Fibroblast of upper back skin (primary cell): Measurements from ENCODE around the gene SLC27A3.
"Not testable (repeated sequence)": the region's sequence is repeated elsewhere in the genome, so short reads cannot be mapped to it uniquely, and the experiment has no call there.

Source experiments
- DNase-seq: peaks from one replicate; pipeline ENCODE4 v3.0.0-alpha.2; 2013

SLC27A3 gene

DNA sequence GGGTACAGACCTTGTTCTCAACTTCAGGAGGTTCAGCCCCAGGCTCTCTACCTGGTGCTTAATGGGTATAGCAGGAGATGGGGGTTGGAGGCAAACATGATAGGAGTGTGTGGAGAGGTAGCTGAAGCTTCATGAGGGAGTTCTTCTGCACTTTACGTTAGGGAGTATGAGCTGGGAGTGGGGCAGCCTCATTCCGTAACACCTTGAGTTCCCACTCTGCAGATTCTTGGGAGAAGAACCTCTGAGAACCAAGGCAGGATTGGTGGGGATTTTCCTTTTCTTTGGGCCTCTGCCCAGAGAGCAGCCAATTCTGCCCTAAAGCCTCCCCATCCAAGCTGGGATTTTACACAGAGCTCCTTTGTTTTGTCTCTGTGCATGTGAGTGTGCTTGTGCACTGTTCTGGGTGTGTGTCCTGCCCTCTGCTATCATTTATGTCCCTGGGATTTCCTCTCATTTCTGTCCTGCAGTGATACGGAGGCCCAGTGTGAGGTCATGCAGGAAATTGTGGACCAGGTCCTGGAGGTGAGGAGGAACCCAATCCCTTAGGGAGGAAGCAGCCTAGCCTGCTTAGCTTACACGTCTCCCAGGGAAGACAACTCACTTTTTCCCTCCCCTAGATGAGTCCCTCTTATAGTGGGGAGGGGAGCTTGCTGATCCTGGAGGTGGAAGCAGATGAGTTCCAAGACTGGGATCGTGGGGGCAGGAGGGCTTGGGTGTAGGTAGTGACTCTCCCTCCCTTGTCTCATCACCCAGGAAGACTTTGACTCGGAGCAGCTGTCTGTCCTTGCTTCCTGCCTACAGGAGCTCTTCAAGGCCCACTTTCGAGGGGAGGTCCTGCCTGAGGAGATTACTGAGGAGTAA lies 11.6 kb upstream of the SLC27A3 start:
- DNase-seq: no peak

DNA sequence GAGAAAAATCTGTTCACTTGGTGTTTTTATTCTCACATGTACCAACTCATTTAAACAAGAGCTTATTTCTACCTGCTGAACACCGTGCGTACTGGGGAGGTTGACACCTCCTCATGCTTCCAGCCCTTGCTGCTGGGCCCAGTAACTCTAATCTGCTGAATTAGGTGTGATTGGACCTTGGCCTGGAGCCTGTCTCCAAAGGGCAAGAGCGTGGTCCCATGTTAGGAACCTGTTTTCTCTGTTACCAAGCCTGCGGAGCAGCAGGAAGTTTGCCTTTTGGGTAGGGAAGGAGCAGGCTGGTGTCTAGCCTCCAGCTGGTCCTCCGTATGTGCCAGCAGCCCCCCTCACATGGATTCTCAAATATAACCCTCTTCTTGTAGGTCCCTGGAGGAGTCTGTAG lies 10.9 kb upstream of the SLC27A3 start:
- no peak for DNase-seq

DNA sequence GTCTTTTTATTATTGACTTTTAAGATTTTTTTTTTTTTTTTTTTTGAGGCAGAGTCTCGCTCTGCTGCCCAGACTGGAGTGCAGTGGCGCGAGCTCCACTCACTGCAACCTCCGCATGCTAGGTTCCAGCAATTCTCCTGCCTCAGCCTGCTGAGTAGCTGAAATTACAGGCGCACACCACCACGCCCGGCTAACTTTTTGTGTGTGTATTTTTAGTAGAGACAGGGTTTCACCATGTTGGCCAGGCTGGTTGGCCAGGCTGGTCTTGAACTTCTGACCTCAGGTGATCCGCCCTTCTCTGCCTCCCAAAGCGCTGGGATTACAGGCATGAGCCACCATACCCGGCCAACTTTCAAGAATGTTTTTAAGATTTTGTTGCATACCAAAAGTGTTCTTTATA lies 8.5 kb upstream of the SLC27A3 start:
- not testable (repeated sequence) for DNase-seq

DNA sequence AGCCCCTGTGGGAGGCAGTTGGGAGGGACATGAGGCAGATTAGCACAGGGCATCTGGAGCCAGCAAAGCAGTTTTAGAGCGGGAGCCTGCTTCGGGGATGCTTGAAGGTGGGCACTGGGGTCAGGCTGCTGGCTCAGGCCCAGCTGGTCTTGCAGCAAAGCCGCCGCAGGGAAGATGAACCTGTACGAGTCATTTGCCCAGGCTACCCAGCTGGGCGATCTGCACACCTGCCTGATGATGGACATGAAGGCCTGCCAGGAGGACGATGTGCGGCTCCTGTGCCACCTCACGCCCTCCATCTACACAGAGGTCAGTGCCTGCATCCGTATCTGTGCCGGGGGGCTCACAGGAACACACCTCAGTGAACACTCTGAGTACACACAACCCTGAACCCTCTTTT lies 7.7 kb upstream of the SLC27A3 start:
- no peak for DNase-seq

DNA sequence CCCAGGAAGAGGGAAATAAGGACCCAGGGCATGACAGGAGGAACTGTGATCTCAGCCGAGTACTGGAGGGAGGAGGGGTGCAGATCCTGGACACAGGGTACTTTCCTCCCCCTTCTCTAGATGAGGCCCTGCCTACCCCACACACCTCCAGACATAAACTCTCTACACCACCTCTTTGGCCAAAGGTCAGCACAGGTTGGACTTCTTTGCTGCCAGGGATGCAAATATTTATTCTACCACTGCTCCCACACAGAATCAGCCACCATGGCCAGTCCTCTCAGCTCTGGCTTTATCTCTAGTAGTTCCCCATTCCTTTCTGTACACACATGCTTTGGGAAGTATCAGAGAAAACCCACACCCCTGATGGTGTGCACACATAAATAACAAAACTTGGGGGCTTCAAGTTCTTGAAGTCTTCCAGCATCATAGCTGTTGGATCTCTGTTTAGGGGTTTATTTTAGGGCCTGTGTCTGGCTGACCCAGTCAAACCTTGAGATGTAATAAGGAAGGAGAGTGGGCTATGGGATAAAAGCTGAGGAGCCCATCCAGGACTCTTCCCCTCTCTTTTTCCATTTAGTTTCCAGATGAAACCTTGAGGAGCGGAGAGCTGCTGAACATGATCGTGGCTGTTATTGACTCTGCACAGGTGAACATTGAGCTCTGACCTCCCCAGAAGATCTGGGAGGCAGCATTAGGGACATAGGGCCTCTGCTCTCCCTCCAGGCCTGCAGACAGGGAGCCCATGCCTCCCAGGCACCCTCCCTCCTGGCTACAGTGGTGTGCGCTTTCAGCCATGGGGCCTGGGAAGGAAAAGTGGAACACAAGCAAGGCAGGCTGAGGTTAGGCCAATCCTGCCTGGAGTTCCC lies 6.7 kb upstream of the SLC27A3 start:
- no peak for DNase-seq

DNA sequence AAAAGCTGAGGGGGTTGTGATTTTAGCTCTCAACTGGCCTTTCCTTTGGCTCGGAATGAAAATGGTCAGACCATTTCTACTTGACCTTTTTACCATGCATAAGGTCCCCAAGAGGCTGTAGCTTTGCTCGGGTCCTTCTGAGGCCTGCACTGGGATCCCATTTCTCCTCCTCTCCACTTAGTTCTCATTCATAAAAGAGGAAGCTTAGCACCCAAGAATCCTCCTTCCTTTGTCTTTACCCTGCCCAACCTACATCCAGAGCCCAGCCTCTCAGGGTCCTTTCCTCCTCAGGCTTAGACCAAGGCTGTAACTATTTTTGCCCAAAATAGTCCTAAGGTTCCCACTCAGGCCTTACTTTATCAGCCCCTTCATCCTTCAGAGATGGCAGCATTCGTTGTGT lies 6.0 kb upstream of the SLC27A3 start:
- DNase-seq: no peak

DNA sequence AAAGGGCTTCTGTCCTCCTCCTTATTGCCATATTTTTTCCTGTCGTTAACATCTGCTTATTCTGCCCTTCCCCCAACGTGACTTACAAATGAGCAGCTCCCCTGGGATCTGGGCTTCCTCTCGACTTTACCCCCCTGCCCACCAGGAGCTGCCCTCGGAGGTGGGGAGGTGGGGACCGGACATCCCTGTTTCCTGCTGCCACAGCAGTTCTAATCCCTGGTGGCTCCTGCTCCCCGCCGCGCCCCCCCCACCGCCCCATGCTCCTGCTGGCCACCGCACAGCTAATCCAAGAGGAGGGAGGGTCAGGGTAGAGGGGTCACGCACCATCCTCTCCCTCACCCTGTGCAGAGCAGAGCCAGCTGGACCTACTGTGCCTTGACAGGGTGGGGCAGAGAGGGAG lies 4.4 kb upstream of the SLC27A3 start:
- DNase-seq: peak; percentile 16

DNA sequence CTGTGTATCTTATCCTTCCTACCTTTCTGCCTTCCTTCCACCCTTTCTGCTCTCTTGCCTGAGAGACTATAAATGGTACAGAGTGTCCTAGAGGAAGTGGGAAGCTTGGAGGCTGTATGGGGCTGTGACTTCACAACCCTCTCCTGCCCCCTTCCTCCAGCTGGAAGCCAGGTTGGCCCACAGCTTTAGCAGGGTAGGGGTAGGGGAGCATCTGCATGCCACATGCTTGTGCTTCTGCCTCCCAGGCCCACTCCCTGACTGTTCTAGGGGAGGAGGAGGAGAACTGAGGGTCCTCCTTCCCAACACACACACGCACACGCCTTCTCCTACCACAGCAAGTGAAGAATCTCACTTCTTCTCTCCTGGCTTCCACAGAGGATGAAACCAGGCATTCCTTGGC lies 3.9 kb upstream of the SLC27A3 start:
- DNase-seq: no peak

DNA sequence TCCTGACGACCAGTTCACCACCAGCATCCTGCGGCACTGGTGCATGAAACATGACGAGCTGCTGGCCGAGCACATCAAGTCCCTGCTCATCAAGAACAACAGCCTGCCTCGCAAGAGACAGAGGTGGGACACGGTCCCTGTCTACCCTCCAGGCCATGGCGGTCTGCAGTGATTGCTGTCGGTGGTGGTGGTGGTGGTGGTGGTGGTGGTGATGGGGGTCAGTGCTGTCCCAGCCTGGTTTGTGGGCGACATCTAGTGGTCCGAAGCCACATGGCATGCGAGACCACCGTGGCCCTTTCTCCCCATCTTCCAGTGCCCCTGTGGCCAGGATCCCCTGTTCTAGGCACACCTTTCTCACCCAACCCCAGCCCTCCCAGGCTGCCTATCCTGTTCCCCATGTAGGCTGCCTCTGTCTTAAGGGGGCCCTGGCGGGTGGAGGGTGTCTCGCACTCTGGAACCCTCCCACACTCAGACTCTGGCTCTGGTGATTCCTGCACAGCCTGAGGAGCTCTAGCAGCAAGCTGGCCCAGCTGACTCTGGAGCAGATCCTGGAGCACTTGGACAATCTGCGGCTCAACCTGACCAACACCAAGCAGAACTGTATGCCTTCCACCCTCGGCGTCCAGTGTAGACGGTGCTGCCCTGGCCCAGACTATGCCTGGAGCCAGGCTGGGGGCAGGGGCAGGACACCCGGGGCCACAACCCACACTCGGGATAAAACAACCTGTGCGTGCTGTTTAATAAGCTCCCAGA lies 3.2 kb upstream of the SLC27A3 start:
- no peak for DNase-seq

DNA sequence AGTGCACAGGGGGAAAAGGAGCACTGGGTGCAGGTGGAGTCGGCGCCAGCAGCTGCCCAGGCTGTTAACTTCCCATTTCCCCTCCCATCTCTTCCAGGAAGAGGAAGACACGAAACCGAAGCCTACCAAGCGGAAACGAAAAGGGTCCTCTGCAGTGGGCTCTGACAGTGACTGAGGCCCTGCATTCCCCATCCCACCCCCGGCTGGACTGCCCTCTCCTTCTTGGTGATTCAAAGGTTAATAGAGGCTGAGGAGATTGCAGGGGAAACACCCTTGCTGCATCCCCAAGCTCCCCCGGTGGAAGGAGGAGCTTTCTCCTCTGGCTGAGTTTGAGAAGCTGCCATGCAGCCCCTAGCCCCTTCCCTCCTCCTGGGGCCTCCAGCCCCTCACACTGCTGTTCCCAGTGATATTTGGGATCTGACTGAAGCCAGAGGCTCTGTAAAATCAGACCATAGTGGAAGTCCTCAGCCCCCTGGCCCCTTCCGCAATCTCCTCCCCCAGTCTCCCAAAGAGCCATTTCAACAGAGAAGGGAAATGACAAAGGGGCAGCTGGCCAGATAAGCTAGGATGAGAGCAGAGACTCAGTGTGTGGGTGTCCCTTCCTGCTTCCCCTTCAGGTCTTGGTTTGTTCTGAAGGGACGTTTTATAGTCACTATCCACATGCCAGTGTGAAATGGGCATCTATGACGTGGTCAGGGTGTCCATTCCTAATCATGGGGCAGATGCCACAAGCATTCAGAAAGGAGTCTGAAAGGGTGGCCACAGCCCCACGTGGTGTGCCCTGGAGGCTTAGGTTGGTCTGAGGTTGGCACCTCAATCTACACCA lies 1.9 kb upstream of the SLC27A3 start:
- no peak for DNase-seq

DNA sequence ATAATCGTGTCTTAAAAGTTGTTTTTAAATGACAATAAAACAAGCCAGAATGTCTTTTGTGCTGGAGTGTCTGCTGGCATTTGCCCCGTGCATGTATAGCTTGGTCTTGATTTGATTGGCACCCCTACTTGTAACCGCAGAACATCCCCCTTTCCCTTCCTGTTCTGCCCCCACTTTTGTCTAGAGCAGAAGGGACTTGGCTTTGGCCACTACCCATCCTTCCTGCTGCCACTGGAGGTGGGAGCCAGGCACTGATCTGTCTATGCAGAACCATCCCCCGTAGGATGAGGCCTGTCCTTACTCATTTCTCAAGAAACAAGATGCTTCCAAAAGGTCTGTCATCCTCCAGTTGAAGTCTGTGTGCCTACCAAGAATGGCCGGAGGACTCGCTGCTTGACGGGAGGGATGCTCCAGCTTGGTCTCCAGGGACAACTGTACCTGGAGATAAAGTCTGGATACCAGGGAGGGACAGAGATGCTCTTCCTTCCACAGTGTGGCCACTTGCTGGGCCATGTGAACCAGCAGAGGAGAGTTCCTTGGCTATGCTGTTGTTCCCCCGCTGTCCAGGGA lies 1.1 kb upstream of the SLC27A3 start:
- no peak for DNase-seq

DNA sequence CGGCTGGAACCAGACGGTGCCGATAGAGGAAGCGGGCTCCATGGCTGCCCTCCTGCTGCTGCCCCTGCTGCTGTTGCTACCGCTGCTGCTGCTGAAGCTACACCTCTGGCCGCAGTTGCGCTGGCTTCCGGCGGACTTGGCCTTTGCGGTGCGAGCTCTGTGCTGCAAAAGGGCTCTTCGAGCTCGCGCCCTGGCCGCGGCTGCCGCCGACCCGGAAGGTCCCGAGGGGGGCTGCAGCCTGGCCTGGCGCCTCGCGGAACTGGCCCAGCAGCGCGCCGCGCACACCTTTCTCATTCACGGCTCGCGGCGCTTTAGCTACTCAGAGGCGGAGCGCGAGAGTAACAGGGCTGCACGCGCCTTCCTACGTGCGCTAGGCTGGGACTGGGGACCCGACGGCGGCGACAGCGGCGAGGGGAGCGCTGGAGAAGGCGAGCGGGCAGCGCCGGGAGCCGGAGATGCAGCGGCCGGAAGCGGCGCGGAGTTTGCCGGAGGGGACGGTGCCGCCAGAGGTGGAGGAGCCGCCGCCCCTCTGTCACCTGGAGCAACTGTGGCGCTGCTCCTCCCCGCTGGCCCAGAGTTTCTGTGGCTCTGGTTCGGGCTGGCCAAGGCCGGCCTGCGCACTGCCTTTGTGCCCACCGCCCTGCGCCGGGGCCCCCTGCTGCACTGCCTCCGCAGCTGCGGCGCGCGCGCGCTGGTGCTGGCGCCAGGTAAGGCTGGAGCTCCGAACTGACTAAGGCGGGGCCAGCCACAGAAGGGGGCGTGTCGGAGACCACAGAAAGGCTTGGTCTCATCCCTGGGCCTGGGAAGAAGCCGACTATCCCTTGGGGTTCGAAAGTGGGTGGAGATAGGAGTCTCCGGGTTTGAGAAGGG lies 486 bp downstream of the SLC27A3 start:
- DNase-seq: peak; percentile 41

DNA sequence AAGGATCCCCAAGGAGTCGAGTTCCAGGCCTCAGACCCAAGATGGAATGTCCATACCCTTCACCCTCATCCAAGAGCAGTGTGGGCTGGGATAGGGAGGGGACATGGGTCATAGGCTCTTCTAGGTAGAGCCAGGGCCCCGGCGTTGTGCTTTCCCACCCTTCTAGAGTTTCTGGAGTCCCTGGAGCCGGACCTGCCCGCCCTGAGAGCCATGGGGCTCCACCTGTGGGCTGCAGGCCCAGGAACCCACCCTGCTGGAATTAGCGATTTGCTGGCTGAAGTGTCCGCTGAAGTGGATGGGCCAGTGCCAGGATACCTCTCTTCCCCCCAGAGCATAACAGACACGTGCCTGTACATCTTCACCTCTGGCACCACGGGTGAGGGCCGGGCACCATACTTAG lies 1.1 kb downstream of the SLC27A3 start:
- no peak for DNase-seq

DNA sequence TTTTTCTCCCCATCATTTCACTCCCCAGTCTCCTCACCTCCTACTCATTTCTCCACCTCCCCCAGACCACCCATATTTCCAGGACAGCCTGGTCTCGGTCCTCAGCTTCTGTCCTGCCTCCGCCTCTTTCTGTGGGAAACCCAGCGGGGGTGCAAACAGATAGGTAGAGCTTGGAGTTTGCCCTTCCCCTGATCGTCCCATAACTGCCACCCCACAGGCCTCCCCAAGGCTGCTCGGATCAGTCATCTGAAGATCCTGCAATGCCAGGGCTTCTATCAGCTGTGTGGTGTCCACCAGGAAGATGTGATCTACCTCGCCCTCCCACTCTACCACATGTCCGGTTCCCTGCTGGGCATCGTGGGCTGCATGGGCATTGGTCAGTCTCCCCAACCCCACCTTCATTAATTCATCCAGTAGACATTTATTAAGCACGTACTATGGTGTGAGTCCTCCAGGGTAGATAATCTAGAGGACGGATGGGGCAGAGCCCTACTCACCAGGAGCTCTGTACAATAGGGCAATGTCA lies 1.7 kb downstream of the SLC27A3 start:
- no peak for DNase-seq

DNA sequence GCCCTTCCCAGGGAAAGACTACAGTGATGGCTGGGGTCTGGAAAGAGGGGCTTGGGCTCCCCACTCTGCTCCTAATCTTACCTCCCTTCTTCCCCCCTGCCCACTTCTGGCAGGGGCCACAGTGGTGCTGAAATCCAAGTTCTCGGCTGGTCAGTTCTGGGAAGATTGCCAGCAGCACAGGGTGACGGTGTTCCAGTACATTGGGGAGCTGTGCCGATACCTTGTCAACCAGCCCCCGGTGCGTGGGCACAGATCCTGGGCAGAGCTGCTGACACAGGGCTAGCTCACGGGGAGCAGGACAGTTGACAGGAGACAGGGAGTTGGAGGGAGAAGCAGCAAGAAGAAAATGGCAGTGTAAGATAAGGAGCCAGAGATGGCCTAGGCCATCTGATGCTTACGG lies 2.4 kb downstream of the SLC27A3 start:
- no peak for DNase-seq

DNA sequence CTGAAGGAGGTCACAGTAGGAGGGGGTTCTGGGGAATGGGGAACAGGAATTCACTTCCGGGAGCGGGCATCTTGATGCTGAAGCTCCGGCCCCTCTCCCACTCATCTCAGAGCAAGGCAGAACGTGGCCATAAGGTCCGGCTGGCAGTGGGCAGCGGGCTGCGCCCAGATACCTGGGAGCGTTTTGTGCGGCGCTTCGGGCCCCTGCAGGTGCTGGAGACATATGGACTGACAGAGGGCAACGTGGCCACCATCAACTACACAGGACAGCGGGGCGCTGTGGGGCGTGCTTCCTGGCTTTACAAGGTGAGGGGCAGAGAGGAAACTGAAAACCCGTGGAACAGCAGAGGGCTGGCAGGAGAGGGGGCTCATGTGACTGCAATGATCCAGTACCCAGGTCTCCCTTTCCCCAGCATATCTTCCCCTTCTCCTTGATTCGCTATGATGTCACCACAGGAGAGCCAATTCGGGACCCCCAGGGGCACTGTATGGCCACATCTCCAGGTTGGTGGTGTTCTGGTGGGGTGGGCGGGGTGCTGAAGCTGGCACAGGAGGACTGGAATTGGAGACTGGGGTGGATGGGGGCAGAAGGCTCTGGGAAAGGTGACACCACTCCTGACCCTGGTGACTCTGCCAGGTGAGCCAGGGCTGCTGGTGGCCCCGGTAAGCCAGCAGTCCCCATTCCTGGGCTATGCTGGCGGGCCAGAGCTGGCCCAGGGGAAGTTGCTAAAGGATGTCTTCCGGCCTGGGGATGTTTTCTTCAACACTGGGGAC lies 3.0 kb downstream of the SLC27A3 start:
- DNase-seq: no peak

DNA sequence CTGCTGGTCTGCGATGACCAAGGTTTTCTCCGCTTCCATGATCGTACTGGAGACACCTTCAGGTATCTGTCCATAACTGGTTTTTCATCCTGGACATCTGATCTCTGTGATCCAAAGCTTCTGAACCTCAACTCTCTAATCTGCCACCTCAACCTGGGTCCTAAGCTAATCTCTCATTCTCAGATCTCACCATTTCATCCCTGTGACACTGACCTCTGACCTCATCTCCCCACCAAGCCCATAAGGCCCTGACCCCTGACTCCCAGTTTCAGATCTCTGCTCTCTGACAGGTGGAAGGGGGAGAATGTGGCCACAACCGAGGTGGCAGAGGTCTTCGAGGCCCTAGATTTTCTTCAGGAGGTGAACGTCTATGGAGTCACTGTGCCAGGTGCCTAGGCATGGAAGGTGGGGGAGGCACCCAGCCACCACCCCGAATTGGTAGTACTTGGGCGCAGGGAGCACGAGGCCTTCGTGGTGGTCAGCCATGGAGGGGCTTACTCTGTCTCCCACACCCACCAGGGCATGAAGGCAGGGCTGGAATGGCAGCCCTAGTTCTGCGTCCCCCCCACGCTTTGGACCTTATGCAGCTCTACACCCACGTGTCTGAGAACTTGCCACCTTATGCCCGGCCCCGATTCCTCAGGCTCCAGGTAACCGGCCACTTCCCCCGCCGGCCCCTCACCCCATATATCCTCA lies 3.8 kb downstream of the SLC27A3 start:
- no peak for DNase-seq

DNA sequence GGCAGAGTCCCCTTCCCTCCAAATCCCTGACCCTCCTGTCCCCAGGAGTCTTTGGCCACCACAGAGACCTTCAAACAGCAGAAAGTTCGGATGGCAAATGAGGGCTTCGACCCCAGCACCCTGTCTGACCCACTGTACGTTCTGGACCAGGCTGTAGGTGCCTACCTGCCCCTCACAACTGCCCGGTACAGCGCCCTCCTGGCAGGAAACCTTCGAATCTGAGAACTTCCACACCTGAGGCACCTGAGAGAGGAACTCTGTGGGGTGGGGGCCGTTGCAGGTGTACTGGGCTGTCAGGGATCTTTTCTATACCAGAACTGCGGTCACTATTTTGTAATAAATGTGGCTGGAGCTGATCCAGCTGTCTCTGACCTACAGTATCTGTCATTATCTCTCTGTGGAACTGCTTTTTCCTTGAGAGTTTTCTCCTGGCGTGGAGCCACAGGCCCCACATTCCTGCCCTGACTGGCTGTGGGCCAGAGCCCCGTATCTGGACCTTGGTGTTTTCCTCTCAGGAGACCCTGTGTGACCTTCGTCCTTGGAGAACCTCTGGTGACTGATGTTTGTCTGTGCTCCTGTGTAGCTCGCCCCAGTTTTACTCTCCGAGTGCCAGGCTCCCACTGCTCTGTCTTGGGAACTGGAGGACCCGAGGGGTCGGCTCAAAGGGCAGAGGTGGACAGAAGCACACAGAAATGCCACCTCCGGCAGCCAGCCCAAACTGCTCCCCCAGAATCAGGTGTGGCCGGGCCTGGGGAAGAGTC lies 4.8 kb downstream of the SLC27A3 start:
- DNase-seq: no peak

DNA sequence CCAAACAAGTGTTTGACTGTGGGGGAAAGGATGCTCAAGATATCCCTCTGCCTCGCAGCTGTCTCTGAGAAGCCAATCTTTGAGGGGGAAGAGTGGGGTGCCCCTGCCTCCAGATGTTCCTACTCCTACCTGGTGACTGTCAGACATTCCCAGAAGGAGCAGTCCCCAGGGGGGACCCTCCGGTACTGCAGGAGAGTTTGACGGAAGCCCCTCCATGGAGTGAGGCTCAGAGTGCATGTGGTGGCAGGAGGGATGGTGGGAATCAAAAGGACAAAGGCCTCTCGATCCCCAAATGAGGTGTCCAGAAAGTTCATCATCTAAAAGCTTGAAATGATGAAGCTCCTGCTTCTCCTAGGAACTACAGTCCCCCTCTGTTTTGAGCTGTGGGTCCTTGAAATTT lies 5.3 kb downstream of the SLC27A3 start:
- no peak for DNase-seq
